PC-9 (cell line): ENCODE results near the gene NKX6-2.
"Not testable (repeated sequence)": the region's sequence is repeated elsewhere in the genome, so short reads cannot be mapped to it uniquely, and the experiment has no call there.

ENCODE experiments used
- EZH2 ChIP-seq: fragments of 200-600 bp; sonication (generic); IDR thresholded peaks from 2 replicates; pipeline ENCODE4 v1.8.0; 2017; ENCODE audit warnings: antibody characterized with exemption, low read depth
- TF ChIP-seq, protein P1 (sequence below): fragments of 200-600 bp; sonication (generic); conservative IDR thresholded peaks from 2 replicates; pipeline ENCODE4 v1.6.1; 2017; ENCODE audit warnings: mixed run types, antibody characterized with exemption, mild to moderate bottlenecking, moderate library complexity

GRCh38 chr10:132797986-132798385 is 12.0 kb upstream of the NKX6-2 start:
- TF ChIP-seq, protein P1, sequence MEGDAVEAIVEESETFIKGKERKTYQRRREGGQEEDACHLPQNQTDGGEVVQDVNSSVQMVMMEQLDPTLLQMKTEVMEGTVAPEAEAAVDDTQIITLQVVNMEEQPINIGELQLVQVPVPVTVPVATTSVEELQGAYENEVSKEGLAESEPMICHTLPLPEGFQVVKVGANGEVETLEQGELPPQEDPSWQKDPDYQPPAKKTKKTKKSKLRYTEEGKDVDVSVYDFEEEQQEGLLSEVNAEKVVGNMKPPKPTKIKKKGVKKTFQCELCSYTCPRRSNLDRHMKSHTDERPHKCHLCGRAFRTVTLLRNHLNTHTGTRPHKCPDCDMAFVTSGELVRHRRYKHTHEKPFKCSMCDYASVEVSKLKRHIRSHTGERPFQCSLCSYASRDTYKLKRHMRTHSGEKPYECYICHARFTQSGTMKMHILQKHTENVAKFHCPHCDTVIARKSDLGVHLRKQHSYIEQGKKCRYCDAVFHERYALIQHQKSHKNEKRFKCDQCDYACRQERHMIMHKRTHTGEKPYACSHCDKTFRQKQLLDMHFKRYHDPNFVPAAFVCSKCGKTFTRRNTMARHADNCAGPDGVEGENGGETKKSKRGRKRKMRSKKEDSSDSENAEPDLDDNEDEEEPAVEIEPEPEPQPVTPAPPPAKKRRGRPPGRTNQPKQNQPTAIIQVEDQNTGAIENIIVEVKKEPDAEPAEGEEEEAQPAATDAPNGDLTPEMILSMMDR, result not testable (repeated sequence)
- TF ChIP-seq EZH2, result not testable (repeated sequence)
